Measurements from ENCODE around the gene RTN4R.

- TF ChIP-seq, protein P1, sequence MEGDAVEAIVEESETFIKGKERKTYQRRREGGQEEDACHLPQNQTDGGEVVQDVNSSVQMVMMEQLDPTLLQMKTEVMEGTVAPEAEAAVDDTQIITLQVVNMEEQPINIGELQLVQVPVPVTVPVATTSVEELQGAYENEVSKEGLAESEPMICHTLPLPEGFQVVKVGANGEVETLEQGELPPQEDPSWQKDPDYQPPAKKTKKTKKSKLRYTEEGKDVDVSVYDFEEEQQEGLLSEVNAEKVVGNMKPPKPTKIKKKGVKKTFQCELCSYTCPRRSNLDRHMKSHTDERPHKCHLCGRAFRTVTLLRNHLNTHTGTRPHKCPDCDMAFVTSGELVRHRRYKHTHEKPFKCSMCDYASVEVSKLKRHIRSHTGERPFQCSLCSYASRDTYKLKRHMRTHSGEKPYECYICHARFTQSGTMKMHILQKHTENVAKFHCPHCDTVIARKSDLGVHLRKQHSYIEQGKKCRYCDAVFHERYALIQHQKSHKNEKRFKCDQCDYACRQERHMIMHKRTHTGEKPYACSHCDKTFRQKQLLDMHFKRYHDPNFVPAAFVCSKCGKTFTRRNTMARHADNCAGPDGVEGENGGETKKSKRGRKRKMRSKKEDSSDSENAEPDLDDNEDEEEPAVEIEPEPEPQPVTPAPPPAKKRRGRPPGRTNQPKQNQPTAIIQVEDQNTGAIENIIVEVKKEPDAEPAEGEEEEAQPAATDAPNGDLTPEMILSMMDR (conservative IDR thresholded peaks at IDR 0.05; ENCODE audit: low read length): no peak
- no peak for TF ChIP-seq EZH2phosphoT487 (IDR thresholded peaks at IDR 0.05; ENCODE audit: borderline replicate concordance)
Observed at GRCh38 chr22:20259327-20259688, 8.8 kb downstream of the RTN4R start.

All from Loucy (cell line).